Hepatocyte (in vitro differentiated cells): ENCODE measurements around the gene ADAMTS13.

Experiments used
- CTCF ChIP-seq: fragments of 200-600 bp; sonication (generic); IDR thresholded peaks from 2 replicates; pipeline ENCODE4 v1.5.1; 2016; ENCODE audit warnings: antibody characterized with exemption, mild to moderate bottlenecking; ENCODE audit not compliant: poor library complexity
- EZH2phosphoT487 ChIP-seq: fragments of 200-600 bp; sonication (generic); IDR thresholded peaks from one replicate; pipeline ENCODE4 v1.6.1; 2018; ENCODE audit warnings: antibody characterized with exemption, mild to moderate bottlenecking, low read depth, moderate library complexity; ENCODE audit not compliant: unreplicated experiment, severe bottlenecking

GRCh38 chr9:133426011-133426410 lies 3.8 kb downstream of the ADAMTS13 start:
- TF ChIP-seq CTCF (no peak), EZH2phosphoT487 (no peak)
